GM19468 (cell line): ENCODE data around the gene BRPF1.

Experiments used
- ATAC-seq: cut with Tn5 transposase; IDR thresholded peaks from one replicate; pipeline ENCODE4 v1.9.1; 2021; ENCODE audit warnings: mild to moderate bottlenecking, moderate library complexity, moderate number of reproducible peaks; ENCODE audit not compliant: unreplicated experiment; ENCODE audit errors: extremely low read depth

The BRPF1 gene

DNA sequence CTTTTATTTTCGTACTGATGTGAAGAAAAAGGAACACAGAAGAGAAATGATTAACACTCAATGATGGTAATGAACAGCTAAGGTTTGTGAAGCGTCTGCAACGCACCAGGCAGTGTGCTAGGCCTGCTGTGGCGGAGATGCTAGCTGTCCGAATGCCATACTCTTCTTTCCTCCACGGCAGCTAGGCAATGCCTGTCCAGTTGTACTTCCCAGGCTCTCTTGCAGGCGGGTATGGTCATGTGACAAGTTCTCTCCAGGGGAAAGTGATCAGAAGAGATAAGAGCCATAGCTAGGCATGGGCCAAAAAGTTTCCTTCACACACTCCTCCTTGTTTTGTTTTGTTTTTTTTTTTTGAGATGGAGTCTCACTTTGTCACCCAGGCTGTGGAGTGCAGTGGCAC is 54.1 kb downstream of the BRPF1 start:
- no peak for ATAC-seq

DNA sequence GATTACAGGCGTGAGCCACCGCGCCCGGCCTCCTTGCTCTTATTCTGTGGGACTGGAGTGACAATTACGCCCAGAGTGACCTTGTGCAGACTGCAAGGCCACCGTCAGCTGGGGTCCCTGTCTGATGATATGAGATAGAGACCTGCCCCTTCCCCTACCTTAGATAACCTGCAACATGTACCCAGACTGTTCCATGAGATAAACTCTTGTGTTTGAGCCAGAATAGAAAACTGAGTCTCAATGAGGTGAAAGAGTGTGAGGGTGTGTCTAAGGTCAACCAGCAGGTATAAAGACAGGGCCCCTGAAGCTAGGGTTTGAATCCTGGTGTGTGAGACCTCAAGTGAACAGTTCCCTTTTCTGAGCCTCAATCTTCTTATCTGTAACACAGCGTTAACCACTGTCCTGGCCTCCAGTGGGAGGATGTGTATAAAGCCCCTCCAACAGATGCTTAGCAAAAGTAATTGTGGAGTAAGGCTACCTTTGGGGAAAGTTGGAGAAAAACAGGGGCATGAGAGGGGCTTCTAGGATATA is 54.7 kb downstream of the BRPF1 start:
- no peak for ATAC-seq

DNA sequence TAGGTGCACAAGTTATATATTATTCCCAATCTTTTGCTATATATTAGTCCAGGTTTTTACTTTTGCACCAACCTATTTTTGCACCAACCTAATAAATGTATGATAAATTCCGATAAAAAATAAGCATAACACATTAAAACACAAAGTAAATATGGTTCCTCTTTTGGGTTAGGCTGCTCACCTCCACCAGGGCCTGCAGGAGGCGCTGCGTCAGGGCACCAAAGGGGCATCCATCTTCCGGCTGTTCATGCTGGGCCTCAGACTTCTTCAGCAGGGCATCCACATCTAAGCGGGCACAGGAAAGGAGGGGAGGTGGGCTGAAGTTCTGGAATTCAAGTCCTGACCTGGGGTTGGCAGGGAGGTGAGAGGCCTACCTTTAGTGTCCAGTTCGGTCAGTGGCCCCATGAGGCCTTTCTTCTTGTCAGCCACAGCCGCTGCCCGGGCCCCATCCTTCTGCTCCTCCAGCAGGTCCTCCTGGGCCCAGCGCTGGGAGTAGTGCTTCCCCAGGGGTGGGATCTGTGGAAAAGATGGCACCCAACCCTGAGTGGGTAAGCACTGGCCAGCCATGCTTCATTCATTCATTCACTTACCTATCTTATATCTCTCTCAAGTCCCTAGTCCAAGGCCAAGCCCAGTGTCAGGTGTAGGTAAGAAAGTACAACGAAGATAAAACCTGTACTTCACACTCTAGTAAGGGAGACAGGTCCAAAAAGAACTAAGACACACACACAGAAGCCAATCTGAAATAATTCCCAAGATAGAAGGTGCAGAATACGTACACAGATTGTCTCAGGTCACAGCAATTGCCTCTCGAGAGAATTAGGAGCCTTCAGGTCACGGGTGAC is 55.5 kb downstream of the BRPF1 start:
- ATAC-seq = no peak

DNA sequence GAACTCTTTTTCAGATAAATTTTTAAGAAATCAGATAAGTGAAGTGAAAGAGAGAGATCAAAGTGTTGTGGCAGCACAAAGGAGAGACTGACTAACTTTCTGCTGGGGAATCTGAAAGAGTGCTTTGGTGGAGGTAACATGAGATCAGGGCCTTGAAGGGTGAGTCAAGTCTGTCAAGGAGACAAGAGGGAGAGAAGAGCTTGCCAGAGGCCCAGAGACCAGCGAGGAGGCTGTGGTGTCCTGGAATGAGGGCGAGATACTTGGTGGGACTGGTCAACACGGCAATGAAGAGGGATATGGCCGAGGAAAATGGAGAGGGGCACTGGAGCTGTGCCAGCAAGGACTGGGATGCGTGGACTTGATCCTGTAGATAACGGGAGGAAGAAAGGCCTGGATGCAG is 56.2 kb downstream of the BRPF1 start:
- no peak for ATAC-seq

DNA sequence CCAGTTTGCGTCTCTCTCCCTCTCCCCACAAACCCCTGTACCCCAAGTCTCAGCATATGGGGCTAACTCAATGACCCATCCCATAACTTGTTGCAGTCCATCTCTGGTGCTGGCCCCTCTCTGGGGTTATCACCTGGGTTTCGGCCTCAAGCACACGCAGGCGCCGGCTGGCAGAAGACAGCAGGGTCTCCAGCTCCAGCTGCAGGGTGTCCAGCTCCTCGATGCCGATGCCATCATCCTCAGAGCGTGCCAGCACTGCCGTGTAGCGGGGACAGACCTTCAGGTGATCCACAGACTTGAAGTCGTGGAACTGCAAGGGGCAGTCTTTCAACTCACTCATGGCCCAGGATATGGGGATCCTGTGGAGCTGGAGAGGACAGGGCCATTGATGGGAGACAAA is 59.6 kb downstream of the BRPF1 start:
- no peak for ATAC-seq

DNA sequence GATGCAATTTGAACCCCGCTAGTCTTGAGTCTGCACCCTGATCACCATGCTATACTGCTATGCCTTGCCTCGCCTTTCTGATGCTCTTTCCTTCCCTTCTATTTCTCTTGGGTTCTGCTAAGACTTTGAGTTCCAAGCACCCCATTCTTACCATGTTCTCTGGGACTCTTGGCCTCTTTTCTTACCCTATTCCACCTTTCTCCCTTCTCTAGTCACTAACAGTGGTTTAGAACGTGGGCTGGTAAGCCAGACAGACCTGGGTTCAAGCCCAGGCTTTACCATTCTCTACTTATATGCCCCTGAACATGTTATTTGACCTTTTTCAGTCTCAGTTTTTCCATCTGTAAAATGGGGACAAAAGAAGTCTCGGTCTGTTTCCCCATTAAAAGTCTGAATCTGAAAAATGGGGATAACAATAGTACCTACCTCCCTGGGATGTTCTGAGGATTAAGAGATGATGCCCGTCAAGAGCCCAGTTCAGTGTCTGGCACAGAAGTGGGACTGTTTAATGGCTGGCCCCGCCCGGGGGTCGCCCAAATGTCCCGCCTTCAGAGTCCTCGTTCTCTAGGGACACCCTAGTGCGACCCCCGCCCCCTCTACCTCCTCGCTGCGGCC is 60.4 kb downstream of the BRPF1 start:
- ATAC-seq = no peak

DNA sequence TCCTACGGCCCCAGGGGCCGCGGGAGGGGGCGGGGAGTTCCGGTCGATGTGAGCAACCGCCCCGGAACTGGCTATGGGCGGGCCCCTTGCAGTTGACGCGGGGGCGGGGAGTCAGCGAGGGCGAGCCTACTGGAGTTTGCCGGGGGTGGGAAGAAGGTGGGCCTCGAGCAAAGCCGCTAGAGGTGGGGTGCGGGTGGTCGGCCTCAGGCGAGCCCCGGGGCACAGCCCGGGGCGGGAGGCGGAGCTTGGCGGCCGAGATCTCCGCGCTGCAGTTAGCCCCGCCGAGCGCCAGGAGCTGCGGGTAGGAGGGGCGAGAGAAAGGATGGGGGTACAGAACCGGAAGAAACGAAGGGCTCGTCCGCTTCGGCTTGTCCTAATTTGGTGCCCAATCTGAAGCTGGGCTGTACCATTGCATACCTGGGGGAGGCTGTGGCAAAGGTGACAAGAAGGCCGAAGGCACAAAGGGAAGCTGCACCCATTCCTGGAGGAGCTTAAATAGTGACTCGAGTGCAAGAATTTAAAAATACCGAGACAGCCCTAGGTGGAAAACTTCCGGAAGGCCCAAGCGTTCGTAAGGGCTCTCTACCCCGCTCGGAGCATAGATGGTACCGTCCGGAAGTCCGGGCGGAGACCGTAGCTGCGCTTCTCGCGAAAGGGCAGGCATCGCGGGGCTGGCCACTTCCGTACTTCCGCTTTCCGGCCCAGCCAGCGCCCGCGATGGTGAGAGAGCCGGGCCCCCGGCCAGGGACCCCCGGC is 61.0 kb downstream of the BRPF1 start, which contains the start of the genes ARPC4 and TADA3:
ARPC4 (plus strand) TSS at position 678 of the 756 bp plus-strand sequence; CDS start at position 718, 40 bp downstream.
TADA3 (minus strand) TSS at position 69 of the 756 bp plus-strand sequence. CDS start 1,007 bp downstream, outside the sequence.
- peak; percentile 62 for ATAC-seq

DNA sequence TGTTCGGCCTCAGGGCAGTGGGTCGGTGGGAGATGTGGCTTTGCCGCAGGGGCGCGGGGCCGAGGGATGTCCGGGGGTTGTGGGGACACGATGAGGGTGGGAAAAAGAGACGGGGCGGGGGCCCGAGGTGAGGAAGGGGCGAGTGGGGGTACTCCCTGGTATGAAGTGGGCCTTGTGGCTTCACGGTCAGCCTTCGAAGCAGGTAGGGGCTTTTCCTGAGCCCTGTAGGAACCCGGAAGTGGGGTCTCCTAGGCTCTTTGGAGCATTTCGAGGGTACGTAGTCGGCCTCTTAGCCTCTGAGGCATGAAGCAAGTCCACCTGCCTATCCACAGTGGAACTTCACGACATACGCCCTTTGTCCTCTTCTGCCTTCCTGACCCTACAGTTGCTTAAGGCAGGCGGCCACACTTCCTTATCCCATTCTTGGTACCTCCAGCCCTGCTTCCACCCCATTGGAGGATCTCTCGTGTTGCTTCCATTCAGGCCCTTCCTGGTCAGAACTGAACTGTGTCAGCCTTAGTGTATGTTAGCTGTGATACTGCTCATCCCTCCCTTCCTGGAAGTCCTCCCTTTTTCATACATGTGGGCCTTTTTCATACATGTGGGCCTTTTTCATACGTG is 61.7 kb downstream of the BRPF1 start:
- ATAC-seq = no peak

DNA sequence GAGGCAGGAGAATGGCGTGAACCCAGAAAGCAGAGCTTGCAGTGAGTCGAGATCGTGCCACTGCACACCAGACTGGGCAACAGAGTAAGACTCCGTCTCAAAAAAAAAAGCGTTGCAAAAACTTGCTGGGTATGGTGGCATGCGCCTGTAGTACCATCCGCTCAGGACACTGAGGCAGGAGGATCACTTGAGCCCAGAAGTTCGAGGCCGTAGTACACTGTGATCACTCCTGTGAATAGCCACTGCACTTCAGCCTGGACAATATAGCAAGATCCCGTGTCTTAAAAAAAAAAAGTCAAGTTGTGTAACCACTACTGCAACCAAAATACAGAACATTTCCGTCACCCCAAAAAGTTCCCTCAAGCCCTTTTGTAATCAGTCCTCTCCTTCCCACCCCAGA is 62.9 kb downstream of the BRPF1 start:
- ATAC-seq = no peak

DNA sequence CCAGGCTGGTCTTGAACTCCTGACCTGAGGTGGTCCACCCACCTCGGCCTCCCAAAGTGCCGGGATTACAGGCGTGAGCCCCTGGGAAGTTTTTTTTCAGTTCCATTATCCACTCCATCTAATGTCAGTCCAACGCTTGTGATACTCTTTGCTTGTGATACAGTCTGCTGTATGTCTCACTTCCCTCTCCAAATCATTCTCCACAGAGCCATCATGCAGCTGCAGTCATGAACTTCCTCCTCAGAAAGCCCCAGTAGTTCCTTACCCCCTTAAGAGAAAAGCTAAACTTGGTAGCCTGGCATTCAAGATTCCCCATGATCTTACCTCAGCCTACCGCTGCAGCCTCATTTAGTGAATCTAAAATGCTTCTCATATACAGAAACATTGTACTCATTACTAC is 63.7 kb downstream of the BRPF1 start:
- ATAC-seq = no peak

DNA sequence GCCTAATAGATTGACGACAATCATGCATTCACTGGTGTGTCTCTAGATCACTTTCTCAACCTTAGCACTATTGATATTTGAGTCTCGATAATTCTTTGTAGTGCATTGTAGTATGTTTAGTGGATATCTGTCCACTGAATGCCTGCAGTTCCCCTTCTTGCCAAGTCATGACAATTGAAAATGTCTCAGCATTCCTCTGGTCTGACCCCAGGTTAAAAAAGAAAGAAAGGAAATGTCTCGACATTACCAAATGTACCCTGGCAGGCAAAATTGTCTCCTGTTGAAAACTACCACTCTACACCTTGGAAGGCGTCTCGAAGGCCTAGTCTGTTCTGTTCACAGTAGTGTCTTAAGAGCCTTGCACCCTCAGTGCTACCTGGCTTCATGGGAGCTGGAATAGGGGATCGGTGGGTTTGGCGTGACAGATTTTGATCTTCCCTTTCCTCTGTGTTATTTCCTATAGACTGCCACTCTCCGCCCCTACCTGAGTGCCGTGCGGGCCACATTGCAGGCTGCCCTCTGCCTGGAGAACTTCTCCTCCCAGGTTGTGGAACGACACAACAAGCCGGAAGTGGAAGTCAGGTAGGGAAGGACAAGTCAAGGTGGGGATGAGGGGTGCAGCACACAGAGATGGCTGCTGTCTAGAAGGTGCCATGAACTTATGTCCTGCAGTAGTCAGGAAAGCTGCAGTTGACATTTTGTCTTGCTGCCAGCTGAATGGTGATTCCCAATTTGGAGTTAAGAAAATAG is 65.8 kb downstream of the BRPF1 start:
- ATAC-seq = no peak
